ENCODE results near the gene BBS2.

GRCh38 chr16:56554441-56554840 lies 34.6 kb upstream of the BBS2 start:
- no peak for TF ChIP-seq CTCF (IDR thresholded peaks at IDR 0.05)
- TF ChIP-seq POLR2A (IDR thresholded peaks at IDR 0.05) = no peak
- TF ChIP-seq POLR2AphosphoS5 (IDR thresholded peaks at IDR 0.05) = no peak
- TF ChIP-seq EP300 (IDR thresholded peaks at IDR 0.05) = no peak

Data from upper lobe of left lung (tissue), 4 donors.